Left kidney (tissue), 8 donors: ENCODE results near the gene FBXL7. TPM values are rescaled to one million over a fixed set of nuclear protein-coding genes. Genes with fewer than 3 reads are reported as not detected.

Experiments
- DNase-seq: peaks from one replicate; pipeline ENCODE4 v3.0.0-alpha.2; 2013
- long read RNA-seq, 8 donors: transcript quantifications; one replicate each; lab custom pipeline, GENCODE V29; 2026
- polyA plus RNA-seq: library from polyadenylated mRNA; unstranded; fragments of 120-200 nt; gene quantifications from one replicate; pipeline ENCODE4 v1.2.1, GENCODE V29; 2013; ENCODE audit not compliant: insufficient read length

The FBXL7 gene
- polyA plus RNA-seq, result 29.8 TPM
- long read RNA-seq, donor 1, transcript FBXL7-201 (2 exons, 3,960 nt), result major isoform, 20 of 61 reads
- long read RNA-seq, donor 1, partial matches to known transcripts, result 41 of 61 reads
- long read RNA-seq, donor 1, other reads (novel, unspliced or antisense), result 0 of 61 reads
- long read RNA-seq, donor 2, transcript FBXL7-201 (2 exons, 3,960 nt), result major isoform, 10 of 15 reads
- long read RNA-seq, donor 2, partial matches to known transcripts, result 5 of 15 reads
- long read RNA-seq, donor 2, other reads (novel, unspliced or antisense), result 0 of 15 reads
- long read RNA-seq, donor 3, transcript FBXL7-201 (2 exons, 3,960 nt), result major isoform, 6 of 6 reads
- long read RNA-seq, donor 3, partial matches to known transcripts, result 0 of 6 reads
- long read RNA-seq, donor 3, other reads (novel, unspliced or antisense), result 0 of 6 reads
- long read RNA-seq, donor 4, partial matches to known transcripts, result 0 of 1 reads
- long read RNA-seq, donor 4, other reads (novel, unspliced or antisense), result 0 of 1 reads
- long read RNA-seq, donor 5, partial matches to known transcripts, result 0 of 3 reads
- long read RNA-seq, donor 5, other reads (novel, unspliced or antisense), result 0 of 3 reads
- long read RNA-seq, donor 6, transcript FBXL7-201 (2 exons, 3,960 nt), result major isoform, 8 of 8 reads
- long read RNA-seq, donor 6, partial matches to known transcripts, result 0 of 8 reads
- long read RNA-seq, donor 6, other reads (novel, unspliced or antisense), result 0 of 8 reads
- long read RNA-seq, donor 7, transcript FBXL7-201 (2 exons, 3,960 nt), result major isoform, 11 of 11 reads
- long read RNA-seq, donor 7, partial matches to known transcripts, result 0 of 11 reads
- long read RNA-seq, donor 7, other reads (novel, unspliced or antisense), result 0 of 11 reads
- long read RNA-seq, donor 8, partial matches to known transcripts, result 0 of 4 reads
- long read RNA-seq, donor 8, other reads (novel, unspliced or antisense), result 0 of 4 reads

DNA sequence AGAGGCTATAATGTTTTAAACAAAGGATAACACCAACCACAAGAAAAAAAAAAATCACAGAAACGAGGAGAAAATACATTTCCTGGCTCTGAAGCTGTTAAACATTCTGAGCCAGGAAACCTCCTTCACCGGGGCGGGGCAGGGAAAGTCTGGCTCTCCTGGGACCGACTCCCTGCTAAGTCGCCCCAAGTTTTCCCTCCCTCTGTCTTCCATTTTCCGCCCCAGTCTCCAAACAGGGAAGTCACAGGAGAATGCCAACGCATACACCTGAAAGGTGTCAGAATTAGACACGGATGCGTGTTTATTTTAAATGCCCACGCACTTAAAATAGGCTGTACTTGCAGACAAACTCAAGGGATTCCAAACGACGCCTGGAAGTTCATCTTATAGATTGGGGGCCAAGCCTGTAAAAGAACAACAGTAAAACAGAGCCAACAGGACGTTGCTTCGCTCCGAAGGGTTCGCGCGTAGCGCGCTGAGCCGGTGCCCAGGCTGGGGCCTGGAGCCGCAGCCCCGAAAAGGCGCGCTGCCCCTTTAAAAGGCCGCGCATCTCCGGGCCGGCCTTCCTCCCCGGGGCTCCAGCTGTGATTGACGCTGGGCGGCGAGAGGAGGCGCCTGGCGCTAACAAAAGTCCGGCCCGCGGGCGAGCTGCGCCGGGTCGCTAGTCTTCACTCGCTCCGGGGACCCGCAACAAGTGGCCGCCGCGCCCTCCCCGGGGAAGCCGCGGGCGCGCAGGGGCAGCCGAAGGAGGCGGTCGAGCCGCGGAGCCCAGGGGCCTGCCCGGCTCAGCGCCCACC lies at the start of gene FBXL7:
Gene FBXL7 (plus strand): TSS at position 653 of the 797 bp plus-strand sequence.
- peak; percentile 82 for DNase-seq

GRCh38 chr5:15450473-15450872 lies 49.5 kb upstream of the FBXL7 start:
- no peak for DNase-seq

GRCh38 chr5:15450949-15451348 lies 49.0 kb upstream of the FBXL7 start:
- no peak for DNase-seq

DNA sequence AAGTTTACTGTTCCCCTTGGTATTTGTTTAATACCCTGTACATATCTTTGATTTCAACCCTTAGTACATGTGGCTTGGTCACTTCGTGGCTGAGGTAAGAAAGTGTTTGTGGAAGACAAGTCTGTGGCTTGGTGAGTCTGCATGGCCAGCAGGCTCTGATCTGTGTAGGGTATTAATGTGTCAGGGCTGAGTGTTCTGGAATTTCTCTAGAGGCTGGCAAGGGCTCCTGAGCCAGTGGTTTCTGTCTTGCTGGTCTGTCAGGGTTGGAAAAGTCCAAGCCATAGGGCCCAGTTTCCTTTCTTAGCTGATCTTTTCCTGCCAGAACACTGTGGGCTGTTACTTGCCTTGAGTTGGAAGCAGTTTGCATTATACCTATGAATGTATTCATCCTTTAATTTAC lies 48.0 kb upstream of the FBXL7 start:
- no peak for DNase-seq

DNA sequence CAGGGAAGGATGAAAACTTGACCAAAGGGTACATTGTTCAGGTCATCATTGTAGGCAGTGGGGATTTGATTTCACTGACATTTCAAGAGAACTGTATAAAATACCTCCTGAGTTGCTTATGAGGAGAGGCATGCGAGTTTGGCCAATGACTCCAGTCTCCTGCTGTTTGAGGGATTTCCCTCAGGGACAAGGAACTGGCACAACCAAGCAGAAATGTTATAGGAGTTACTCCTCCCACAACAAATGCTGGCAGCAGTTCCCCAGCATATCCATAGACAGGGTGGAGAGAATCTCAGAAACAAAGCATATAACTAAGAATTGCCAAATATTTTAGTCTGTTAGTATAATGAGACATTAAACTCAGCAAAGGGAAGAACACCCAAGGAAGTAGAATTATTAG lies 47.2 kb upstream of the FBXL7 start:
- no peak for DNase-seq

DNA sequence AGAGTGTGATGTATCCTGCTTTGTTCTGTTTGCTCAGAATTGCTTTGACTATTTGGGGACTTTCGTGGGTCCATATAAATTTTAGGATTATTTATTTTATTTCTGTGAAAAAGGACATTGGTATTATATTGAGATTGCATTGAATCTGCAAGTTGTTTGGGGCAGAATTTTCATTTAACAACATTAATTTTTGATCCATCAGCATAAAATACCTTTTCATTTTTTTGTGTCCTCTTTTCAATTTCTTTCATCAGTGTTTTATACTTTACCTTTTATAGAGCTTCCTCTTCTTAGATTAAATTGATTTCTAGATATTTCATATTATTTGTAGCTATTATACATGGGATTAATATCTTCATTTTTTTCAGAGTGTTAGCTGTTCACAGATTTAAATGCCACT lies 40.8 kb upstream of the FBXL7 start:
- DNase-seq, result no peak

- DNase-seq, result no peak
Observed at GRCh38 chr5:15463231-15463980, 36.6 kb upstream of the FBXL7 start.

DNA sequence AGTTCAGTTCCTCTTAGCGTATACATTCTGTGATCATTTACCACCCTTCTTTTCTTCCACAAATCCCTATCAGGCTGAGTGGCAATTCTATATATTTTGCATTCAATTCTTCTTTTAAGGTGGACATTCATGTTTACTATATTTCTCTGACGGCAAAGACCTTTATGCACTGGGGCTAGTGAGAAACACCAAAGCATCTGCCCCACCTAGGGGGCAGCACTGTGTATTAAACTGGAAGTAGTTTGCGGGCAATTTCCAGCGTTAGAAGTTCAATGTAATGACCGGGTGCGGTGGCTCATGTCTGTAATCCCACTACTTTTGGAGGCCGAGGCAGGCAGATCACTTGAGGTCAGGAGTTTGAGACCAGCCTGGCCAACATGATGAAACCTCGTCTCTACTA lies 27.9 kb upstream of the FBXL7 start:
- no peak for DNase-seq

- DNase-seq, result no peak
Observed at GRCh38 chr5:15474143-15474719, 25.7 kb upstream of the FBXL7 start.

DNA sequence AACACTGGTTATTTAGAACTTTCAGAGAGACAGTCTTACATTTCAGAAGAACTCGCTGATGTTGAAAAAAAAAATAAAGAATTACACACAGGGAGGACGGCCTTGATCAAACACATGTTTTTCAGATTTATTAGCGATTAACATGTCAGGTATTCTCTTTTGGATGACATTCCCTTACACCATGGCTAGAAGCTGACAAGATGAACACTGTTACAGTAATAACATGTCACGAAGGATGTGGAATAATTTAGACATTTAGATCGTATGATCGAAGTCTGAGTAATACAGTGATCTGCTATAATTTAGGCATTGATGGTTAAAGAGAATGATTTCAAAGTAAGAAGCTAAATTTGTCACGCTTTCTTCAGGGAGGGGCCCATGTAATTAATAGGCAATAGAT lies 24.6 kb upstream of the FBXL7 start:
- no peak for DNase-seq

- DNase-seq, result no peak
Observed at GRCh38 chr5:15476977-15477376, 23.0 kb upstream of the FBXL7 start.

GRCh38 chr5:15480436-15480835 lies 19.5 kb upstream of the FBXL7 start:
- no peak for DNase-seq

DNA sequence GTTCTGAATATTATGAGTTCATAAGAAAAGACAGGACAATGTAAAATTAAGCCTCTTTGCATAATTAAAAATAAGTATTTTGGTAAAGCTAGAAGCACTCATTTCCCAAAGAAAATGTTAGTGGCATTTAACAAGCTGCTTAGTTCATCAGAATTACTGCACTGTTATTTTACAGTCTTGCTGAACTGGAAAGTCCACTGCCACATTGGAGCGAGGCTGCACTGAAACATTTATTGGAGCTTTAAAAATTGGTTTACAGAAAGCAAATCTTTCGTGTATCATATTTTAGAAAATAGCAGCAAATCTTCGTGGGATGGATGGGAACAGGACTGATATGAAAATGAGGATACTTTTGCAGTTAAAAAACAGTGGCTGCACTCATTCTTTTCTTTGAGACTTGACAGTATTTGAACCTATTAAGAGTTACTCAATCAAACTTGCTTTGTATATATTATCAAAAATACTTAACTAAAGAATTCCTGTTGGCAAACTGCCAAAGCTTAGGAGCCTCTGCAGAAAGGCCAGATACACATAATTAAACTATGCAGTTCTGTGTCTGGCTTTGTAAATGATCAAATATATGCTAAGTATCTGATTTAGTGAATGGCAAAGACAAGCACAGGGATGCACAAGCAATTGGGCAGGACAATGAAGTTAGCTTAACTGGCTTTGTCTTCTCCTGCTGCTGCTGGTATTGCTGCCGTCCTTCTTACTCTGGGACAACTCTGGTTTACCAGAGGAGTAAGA lies 16.5 kb upstream of the FBXL7 start:
- peak; percentile 35 for DNase-seq

DNA sequence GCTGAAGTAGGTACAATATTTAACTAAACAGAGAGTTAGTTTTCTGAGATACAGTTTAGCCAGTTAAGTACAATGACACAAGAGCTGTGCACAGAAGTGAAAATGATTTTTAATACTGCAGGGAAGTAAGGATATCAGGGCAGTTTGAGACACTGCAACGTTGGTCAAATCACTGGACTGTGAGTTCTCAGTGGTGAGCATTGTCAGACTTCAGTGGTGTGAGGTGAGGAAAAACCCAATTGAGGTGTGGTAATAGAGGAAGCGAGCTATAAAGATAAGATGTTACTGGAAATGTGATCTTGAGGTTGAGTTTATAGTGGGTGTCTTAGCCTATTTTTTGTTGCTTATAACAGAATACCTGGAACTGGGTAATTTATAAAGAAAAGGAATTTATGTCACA lies 12.8 kb upstream of the FBXL7 start:
- DNase-seq, result no peak

GRCh38 chr5:15489571-15490235 lies 10.3 kb upstream of the FBXL7 start:
- no peak for DNase-seq

- DNase-seq, result no peak
Observed at GRCh38 chr5:15492545-15492944, 7.4 kb upstream of the FBXL7 start.

- DNase-seq, result no peak
Observed at GRCh38 chr5:15493501-15493900, 6.5 kb upstream of the FBXL7 start.

DNA sequence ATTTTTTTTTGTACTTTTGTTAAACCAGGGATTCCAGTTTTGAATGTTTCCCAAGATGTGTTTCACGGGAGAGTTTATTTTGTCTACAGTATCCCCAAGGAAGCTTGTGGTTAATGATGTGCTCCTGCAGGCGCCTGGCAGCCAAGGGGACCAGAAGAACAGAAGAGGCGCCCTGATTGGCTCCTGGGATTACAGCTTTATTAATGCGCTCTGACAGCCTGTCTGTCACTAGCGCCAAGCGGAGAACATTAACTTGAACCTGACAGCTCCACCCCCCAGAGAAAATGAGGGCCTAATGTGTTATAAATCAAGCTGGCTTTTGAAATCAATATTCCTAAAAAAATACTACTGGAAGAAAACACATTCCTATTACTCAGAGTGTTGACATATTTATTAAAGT lies 5.0 kb upstream of the FBXL7 start:
- no peak for DNase-seq

GRCh38 chr5:15496886-15497285 lies 3.1 kb upstream of the FBXL7 start:
- DNase-seq, result no peak
